ENCODE results near the gene USP4.

DNA sequence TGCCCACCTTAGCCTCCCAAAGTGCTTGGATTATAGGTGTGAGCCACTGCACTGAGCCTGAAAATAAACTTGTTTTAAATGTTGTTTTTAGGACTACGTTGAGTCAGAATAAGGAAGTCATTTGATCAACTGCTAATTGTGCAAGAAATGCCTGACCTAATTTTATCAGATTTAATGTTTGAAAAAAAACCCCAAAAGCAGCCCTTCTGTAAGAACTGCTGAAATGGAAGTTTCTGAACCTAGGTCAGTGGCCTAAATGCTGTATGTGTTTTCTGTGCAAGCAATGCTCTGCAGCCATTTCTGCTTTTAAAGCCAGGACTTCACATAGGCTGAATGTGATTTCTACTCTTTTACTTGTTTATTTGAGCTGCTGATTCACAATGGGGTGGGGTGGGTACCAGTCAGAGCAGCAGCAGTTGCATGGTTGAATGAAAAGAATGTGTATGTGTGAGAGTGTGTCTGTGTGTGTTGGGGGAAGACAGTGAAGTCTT lies 11.7 kb upstream of the USP4 start:
- TF ChIP-seq, protein P1, sequence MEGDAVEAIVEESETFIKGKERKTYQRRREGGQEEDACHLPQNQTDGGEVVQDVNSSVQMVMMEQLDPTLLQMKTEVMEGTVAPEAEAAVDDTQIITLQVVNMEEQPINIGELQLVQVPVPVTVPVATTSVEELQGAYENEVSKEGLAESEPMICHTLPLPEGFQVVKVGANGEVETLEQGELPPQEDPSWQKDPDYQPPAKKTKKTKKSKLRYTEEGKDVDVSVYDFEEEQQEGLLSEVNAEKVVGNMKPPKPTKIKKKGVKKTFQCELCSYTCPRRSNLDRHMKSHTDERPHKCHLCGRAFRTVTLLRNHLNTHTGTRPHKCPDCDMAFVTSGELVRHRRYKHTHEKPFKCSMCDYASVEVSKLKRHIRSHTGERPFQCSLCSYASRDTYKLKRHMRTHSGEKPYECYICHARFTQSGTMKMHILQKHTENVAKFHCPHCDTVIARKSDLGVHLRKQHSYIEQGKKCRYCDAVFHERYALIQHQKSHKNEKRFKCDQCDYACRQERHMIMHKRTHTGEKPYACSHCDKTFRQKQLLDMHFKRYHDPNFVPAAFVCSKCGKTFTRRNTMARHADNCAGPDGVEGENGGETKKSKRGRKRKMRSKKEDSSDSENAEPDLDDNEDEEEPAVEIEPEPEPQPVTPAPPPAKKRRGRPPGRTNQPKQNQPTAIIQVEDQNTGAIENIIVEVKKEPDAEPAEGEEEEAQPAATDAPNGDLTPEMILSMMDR (IDR thresholded peaks at IDR 0.05): no peak
- TF ChIP-seq POLR2A (IDR thresholded peaks at IDR 0.05): no peak

All from lower leg skin (tissue), 3 donors.